HT1080 (cell line): ENCODE measurements around the gene ZNF679. TPM values are rescaled to one million over a fixed set of nuclear protein-coding genes. Genes with fewer than 3 reads are reported as not detected.
"Not testable (repeated sequence)": the region's sequence is repeated elsewhere in the genome, so short reads cannot be mapped to it uniquely, and the experiment has no call there.

Experiments used
- DNase-seq: peaks from one replicate; pipeline ENCODE4 v3.0.0-alpha.2; 2015; ENCODE audit warnings: low read depth
- total RNA-seq: library from RNA; depleted of rRNA; stranded (reverse); fragments of >200 nt; shearing (Covaris generic); gene quantifications from 2 replicates; pipeline ENCODE4 v1.2.3, GENCODE V29; 2014; rRNA removed

ZNF679 gene
- total RNA-seq, 1 experiment from 2014 or later, result not detected

DNA sequence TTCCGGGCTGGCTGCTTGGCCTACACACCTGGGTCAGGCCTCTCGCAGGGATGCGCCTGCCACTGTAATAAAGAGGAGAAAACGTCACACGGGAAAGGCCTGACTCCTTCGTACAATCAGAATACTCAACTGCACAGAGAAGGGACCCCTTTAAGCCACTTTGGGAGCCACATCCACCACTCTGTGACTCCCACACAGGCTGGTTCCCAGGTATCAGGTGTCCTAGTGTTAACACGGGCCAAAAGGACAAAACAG is 79.7 kb downstream of the ZNF679 start:
- DNase-seq, result no peak

DNA sequence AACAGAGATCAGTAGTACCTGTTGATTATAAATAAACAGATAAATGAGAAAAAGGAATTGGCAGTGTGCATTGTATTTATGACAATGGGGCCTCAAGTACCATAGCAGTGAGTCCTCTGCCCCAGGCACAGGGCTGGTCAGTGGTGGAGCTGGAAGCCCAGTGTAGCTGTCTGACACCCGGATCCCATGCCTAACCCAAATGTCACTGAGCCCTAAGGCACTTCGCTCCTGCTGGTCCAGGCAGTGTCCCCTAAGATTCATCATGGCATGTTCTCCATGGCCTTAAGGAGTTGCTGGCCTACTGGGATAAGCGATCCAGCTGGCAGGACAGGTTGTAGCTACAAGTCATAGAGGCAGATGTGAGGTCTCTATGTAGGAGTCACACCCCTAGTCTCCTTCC is 82.2 kb downstream of the ZNF679 start:
- no peak for DNase-seq

- no peak for DNase-seq
Observed at GRCh38 chr7:64312826-64313225, 84.6 kb downstream of the ZNF679 start.

GRCh38 chr7:64313740-64314491 is 85.6 kb downstream of the ZNF679 start, which contains the start of gene ZNF736:
Gene ZNF736 (plus strand): TSS chr7:64313961. CDS start chr7:64314151, 190 bp downstream.
- peak; percentile 81 for DNase-seq

DNA sequence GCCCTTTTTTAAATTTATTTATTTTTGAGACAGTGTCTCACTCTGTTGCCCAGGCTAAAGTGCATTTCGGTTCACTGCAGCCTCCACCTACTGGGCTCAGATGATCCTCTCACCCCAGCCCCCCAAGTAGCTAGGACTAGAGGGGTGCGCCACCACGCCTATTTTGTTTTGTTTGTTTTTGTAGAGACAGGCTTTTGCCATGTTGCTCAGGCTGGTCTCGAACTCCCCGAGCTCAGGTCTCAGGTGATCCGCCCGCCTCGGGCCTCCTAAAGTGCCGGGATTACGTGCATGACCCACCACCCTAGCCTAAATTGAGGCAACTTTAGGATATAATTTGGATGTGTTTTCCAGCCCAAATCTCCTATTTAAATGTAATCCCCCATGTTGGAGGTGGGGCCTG is 86.3 kb downstream of the ZNF679 start:
- no peak for DNase-seq

DNA sequence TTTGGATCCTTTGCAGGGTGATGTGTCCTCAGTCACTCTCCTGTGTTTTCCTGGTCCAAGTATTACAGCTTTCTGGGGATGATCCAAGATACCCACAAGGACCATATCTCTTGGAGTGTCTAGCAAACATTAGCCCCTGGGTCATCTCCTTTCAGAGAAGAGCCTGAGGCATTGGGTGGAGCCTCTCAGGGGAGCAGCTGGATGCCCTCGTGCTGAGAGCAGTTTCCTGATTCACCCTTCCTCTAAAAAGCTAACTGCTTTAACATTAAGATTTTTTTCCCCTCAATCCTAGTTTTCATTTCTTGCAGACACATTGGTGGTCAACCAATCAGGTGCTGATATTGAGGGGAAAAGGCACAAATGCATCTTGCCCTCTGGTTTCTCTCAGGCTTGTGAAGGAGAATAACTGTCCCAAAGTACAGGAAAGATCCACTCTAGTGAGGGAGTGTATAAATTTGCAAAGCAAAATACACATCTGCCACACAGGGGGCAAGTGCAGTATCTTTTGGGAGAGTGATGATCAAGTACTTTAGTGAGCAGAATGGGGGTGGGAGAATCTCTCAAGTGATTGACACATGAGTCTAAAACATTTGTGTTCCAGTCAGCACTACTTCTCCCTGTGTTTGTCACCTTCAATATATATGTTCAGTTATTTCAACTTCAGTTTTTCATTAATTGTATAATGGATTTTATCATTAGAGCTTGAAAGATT is 87.9 kb downstream of the ZNF679 start:
- not testable (repeated sequence) for DNase-seq

Other genes with a start within 250 kb of the ZNF679 start
- gene ZNF722, start 229.6 kb upstream of the ZNF679 start, total RNA-seq, result not detected in 2 replicates
- gene ZNF727, start 183.0 kb upstream of the ZNF679 start, total RNA-seq, result not detected in 2 replicates
- gene ZNF735, start 21.3 kb upstream of the ZNF679 start, total RNA-seq, result not detected in 2 replicates
- 2.1 and 3.5 TPM in 2 replicates for gene ZNF736, start 85.5 kb downstream of the ZNF679 start, total RNA-seq